ENCODE data around the gene HYI.

DNA sequence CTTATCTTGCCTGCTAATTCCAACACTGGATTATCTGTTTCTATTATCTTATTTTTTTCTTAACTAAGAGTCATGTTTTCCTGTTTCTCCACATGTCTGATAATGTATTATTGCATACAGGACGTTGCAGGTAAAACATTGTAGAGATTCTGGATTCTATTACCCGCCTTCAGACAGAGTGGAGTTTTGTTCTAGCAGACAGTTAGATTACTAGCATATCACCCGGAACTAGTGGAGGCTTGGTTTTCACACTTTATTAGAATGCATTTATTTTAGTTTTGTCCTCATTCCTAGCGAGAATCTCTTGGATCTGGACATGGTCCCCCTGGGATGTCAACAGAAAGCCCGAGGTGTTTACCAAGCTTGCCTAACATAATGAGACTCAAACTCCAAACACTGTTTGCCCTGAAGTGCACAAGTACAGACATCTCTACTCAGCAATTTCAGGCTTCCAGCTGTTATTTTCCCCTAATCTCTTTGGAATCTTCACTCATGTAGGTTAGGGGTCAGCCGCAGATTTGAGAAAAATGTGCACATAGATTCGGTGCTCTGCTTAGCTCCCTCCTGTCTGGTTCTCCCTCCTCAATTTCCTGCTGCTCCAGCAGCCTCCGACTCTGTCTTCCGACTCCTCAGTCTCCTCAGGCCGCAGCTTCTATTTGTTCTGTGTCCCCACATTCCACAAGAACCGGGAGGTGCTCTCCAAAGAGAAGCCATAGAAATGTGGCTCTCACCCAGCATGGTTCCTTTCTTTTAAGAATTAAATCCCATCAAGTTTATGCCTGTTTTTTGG, 40.1 kb upstream of the HYI start:
- TF ChIP-seq, protein P1, sequence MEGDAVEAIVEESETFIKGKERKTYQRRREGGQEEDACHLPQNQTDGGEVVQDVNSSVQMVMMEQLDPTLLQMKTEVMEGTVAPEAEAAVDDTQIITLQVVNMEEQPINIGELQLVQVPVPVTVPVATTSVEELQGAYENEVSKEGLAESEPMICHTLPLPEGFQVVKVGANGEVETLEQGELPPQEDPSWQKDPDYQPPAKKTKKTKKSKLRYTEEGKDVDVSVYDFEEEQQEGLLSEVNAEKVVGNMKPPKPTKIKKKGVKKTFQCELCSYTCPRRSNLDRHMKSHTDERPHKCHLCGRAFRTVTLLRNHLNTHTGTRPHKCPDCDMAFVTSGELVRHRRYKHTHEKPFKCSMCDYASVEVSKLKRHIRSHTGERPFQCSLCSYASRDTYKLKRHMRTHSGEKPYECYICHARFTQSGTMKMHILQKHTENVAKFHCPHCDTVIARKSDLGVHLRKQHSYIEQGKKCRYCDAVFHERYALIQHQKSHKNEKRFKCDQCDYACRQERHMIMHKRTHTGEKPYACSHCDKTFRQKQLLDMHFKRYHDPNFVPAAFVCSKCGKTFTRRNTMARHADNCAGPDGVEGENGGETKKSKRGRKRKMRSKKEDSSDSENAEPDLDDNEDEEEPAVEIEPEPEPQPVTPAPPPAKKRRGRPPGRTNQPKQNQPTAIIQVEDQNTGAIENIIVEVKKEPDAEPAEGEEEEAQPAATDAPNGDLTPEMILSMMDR (IDR thresholded peaks at IDR 0.05; ENCODE audit: insufficient read depth, low read length, poor library complexity, severe bottlenecking), result no peak
- TF ChIP-seq EZH2phosphoT487 (conservative IDR thresholded peaks at IDR 0.05; ENCODE audit: low read length), result no peak
